Measurements from ENCODE around the gene FFAR2. TPM values are rescaled to one million over a fixed set of nuclear protein-coding genes. Genes with fewer than 3 reads are reported as not detected.
"Not testable (repeated sequence)": the region's sequence is repeated elsewhere in the genome, so short reads cannot be mapped to it uniquely, and the experiment has no call there.

The FFAR2 gene
- total RNA-seq (2014; rRNA removed; shearing (Covaris generic)), result not detected in 2 replicates

DNA sequence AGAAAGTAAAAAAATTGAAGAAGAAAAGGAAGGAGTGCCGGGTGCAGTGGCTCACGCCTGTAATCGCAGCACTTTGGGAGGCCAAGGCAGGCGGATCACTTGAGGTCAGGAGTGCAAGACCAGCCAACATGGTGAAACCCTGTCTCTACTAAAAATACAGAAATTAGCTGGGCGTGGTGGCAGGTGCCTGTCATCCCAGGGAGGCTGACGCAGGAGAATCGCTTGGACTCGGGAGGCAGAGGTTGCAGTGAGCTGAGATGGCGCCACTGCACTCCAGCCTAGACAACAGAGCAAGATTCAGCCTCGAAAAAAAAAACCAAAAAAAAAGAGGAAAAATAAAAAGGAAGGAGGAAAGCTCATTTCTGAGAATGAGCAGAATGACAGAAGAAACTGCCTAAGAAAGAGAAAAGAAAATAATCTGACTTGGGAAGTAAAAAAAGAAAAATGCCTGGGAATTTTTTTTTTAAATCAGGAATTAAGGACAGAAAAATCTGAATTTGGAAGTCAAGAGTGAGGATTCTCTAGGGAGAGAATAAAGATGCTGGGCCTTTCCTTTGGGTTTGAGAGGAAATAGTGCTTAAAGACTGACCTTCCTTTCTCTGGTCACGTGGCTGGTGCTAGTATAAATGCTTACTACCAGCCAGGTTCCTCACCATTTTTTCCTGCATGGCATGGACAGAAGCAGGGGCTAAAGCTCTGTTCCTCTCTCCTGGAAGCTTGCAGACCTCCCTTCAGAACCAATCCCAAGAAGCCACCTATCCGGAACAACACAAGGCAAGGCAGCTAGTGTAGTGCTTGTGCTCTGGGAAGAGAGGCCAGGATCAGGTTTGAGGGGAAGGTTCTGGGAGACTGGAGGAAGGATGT, at the start of gene FFAR2:
Gene FFAR2, plus strand, starts transcription at position 652 of the 864 bp plus-strand sequence. CDS start 1,458 bp downstream, outside the sequence.
- in situ Hi-C loops (cut with HindIII; ENCODE audit: low sequenced_read_pairs), result no loop called here
- no peak for DNase-seq (ENCODE audit: low spot score)

DNA sequence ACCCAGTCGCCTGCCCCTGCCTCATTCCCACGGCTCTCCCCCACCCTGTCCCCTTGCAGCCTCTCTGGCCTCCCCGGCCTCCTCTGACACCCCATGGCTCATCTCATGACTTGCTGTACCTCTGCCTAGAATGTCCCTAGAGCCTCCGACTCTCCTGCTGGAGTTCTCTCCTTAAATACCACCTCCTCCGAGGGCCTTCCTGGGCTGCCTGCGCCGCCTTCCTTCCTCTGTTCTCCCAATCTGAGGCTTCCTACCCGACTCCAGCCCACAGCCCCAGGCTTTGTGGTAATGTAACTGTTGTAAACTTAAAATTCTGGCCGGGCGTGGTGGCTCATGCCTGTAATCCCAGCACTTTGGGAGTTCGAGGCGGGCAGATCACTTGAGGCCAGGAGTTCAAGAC, 49.5 kb upstream of the FFAR2 start:
- in situ Hi-C loops (cut with HindIII; ENCODE audit: low sequenced_read_pairs), result no loop called here
- DNase-seq (ENCODE audit: low spot score), result no peak

DNA sequence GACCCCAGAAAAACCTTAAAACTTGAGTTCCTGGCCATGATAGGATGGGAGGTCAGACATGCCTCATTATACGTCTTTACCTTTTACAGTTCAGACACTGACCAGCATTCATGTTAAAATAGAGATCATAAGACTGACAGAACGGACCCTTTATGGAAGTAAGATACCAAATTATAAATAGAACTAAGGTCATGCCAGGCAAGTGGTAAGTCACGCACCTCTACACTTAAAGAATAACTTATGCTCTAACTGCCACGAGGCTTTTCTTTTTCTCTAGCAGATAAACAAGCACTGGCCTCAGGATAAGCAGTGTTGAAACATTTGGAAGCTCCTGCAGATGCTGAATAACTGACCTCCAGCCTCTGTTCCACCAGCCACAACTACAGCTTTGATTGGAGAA, 48.8 kb upstream of the FFAR2 start:
- in situ Hi-C loops (cut with HindIII; ENCODE audit: low sequenced_read_pairs), result no loop called here
- DNase-seq (ENCODE audit: low spot score), result no peak

DNA sequence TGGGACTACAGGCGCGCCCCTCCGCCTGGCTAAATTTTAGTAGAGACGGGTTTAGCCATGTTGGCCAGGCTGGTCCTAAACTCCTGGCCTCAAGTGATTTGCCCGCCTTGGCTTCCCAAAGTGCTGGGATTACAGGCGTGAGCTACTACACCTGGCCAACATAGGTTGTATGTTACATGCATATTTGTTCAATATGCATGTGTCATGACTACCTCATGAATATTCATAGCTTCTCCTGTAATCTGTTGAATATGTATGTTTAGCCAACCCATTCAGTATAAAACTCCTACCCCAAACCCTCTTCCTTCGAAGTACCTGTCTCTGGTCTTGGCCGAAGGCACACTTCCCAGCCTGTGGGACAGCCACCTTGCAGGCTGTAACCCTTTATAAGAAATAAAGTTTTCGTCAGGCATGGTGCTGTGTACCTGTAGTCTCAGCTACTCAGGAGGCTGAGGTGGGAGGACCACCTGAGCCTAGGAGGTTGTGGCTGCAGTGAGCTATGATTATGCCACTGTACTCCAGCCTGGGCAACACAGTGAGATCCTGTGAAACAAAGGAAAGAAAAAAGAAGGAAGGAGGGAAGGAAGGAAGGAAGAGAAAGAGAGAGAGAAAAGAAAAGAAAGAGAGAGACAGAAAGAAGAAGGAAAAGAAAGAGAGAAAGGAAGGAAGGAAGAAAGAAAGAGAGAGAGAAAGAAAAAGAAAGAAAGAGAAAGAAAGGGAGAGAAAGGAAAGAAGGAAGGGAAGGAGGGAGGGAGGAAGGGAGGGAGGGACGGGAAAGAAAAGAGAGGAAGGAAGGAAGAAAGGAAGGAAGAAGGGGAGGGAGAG, 47.9 kb upstream of the FFAR2 start:
- DNase-seq (ENCODE audit: low spot score), result no peak
- in situ Hi-C loops (cut with HindIII; ENCODE audit: low sequenced_read_pairs), result no loop called here

DNA sequence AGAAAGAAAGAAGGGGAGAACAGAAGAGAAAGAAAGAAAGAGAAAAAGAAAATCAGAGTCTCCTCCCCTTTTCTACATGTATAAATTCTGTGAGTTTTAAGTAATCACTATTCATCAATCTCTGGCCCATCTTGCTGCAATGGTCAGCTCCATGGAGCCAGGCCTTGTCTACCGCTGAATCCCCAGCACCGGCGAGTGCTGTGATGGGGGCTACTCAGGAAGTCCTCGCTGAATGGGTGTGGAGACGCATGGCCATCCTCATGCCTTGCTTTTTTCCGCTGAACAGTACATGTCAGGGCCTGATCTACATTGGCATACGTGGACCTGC, 47.3 kb upstream of the FFAR2 start:
- DNase-seq (ENCODE audit: low spot score), result no peak
- in situ Hi-C loops (cut with HindIII; ENCODE audit: low sequenced_read_pairs), result no loop called here

DNA sequence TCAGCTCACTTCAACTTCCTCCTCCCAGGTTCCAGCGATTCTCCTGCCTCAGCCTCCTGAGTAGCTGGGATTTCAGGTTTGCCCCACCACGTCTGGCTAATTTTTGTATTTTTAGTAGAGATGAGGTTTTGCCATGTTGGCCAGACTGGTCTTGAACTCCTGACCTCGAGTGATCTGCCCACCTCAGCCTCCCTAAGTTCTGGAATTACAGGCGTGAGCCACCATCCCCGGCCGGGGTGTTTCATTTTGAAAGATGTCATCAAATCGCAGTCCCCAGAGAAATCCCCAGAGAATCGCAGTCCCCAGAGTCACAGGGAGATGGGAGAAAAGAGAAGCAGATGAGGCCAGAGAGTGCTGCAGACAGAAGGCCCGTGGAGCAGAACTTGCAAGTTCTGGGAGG, 46.6 kb upstream of the FFAR2 start:
- in situ Hi-C loops (cut with HindIII; ENCODE audit: low sequenced_read_pairs); DNase-seq (ENCODE audit: low spot score): not testable (repeated sequence)

DNA sequence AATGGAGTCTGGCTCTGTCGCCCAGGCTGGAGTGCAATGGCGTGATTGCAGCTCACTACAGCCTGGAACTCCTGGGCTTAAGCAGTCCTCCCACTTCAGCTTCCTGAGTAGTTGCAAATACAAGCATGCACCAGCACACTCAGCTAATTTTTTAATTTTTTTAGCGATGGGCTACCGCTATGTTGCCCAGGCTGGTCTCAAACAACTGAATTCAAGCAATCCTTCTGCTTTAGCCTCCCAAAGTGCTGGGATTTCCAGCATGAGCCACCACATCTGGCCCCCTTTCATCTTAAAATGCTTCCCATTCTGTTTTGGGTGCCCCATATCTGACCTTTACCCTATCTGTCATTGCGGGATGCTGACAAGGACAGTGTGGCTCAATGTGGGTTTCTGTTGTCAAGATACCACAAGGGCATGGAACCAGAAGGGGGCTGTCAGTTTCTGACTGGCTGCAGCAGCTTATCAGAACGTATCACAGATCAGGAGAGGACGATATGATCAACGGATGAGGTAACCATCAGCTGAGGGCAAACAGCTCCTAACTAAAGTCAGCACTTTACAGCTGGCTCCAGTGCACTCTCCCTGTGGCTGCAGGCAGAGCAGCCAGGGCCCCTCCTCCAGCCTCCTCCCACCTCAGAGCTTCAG, 44.8 kb upstream of the FFAR2 start:
- DNase-seq (ENCODE audit: low spot score), result no peak
- in situ Hi-C loops (cut with HindIII; ENCODE audit: low sequenced_read_pairs), result no loop called here

DNA sequence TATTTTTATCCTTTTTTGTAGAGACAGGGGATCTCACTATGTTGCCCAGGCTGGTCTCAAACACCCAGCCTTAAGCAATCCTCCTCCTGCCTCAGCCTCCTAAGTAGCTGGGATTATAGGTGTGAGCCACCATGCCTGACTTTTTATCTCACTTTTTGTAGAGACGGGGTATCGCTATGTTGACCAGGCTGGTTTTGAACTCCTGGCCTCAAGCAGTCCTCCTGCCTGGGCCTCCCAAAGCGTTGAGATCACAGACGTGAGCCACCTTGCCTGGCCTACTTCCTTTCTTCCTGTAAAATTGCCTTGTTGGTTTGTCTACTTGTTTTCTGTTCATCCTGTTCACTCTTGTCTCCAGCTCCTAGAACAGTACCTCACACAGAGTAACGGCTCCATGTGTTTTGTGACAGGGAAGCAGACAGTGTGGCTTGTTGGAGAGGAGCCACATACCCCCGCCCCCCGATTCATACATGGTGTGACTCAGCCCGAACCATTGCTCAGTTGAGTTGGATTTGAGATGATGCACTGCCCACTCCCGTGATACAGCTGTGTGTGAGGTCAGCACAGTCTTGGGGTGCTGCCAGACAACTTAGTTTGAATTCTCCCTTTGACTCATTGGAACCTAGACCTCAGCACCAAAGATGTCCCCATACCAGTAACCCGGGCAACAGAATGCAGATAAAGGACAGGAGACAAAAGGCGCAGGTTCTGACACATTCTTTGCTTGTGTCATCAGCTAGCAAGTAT, 43.0 kb upstream of the FFAR2 start:
- in situ Hi-C loops (cut with HindIII; ENCODE audit: low sequenced_read_pairs), result no loop called here
- no peak for DNase-seq (ENCODE audit: low spot score)

DNA sequence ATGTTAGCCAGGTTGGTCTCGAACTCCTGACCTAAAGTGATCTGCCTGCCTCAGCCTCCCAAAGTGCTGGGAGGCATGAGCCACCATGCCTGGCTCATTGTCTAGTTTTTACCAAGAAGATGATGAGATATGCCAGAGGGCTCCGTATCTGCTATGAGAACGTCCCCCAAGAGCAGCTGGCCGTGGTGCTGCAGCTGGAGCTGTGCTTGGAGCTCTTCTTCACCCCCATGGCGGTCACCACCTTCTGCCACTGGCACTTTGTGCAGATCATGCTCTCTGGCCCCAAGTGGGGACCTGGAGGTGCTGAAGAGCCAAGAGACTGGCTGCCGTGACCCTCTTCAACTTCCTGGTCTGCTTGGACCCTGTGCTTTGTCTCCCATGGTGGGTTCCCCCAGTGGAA, 40.4 kb upstream of the FFAR2 start:
- DNase-seq (ENCODE audit: low spot score), result no peak
- in situ Hi-C loops (cut with HindIII; ENCODE audit: low sequenced_read_pairs), result no loop called here

DNA sequence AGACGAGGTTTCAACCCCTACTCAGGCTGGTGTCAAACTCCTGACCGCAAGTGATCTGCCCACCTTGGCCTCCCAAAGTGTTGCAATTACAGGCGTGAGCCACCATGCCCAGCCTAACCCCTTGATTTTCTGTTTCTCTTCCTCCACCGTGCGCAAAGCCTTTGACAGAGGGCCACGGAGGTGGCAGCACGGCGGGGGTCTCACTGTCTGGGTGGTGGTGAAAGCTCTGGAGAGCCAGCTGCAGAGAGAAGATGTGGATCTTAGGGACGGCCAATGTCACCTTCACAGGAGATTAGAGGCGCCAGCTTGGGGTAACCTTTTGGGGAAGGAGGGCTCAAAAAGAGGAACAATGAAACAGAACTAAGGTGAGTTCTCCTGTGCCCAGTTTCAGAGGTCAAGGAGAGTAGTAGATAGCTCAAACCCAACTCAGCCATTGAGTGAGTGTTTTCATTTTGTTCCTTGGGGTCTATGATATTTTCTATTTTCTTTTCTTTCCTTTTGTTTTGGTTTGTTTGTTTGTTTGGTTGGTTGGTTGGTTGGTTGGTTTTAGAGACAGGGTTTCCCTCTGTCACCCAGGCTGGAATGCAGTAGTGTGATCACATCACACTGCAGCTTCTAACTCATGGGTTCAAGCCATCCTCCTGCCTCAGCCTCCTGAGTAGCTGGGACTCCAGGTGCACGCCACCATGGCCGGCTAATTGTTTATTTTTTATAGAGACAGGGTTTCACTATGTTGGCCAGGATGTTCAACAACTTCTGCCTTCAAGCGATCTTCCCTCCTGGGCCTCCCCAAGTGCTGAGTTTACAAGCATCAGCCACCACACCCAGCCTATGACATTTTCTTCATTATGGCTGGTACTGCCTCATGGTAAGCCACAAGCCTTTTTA, 39.5 kb upstream of the FFAR2 start:
- DNase-seq (ENCODE audit: low spot score), result no peak
- in situ Hi-C loops (cut with HindIII; ENCODE audit: low sequenced_read_pairs), result no loop called here

DNA sequence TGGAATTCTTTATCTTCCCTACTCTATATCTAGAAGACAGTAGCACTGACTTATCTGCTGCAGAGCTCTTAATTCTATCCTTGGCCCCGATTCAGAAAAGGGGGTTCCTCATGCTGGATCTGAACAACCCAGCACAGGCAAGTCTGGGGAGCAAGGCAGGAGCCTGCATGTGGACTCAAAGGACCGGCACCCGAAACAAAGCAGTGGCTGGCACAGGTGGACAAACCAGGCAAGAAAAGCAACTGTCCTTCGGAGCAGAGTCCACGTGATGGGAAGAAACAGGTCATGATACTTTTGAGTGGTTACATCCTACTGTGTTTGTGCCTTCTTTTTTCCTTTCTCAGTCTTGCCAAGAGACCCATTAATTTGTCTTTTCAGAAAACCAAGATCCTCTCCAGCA, 38.9 kb upstream of the FFAR2 start:
- in situ Hi-C loops (cut with HindIII; ENCODE audit: low sequenced_read_pairs), result no loop called here
- DNase-seq (ENCODE audit: low spot score), result no peak

DNA sequence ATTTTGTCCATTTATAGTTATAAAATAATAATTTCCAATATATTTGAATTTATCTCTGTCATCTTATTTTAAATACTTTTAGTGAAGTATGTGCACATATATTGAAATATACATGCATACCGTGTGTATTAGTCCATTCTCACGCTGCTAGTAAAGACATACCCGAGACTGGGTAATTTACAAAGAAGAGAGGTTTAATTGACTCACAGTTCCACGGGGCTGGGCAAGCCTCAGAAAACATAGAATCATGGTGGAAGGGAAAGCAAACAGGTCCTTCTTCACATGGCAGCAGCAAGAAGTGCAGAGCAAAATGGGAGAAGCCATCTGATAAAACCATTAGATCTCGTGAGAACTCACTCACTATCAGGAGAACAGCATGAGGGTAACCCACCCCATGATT, 37.6 kb upstream of the FFAR2 start:
- in situ Hi-C loops (cut with HindIII; ENCODE audit: low sequenced_read_pairs), result no loop called here
- no peak for DNase-seq (ENCODE audit: low spot score)

DNA sequence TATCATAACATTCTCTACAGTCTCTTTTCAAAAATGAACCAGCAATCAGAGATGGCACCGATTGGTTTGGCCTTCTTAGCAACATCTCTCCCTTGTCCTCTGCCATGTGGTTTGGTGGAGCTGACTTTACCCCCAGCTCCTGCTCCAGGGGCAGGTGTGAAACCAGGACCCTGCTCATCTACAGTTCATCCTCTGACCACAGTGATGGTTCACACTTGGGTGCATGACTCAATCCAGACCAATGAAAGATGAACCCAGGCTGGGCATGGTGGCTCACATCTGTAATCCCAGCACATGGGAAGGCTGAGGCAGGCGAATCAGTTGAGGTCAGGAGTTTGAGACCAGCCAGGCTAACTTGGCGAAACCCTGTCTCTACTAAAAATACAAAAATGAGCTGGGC, 33.6 kb upstream of the FFAR2 start:
- no peak for DNase-seq (ENCODE audit: low spot score)
- in situ Hi-C loops (cut with HindIII; ENCODE audit: low sequenced_read_pairs), result no loop called here

DNA sequence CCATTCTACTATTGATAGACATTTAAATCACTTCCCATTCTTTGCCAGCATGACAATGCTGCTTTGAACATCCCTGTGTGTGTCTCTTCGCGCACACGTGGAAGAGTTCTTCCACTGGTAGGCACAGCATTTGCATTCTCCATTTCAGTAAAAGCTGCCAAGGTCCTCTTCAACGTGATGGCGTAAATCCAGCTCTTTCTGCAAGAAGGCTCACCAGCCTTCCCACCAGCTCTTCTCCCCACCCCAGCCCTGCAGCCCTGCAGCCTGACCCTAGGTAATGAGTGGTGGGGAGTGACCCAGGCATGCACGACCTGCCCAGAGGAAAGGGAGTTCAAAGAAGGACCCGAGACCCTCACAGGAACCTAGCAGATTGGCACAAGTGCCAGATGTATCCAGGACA, 31.7 kb upstream of the FFAR2 start:
- DNase-seq (ENCODE audit: low spot score), result no peak
- in situ Hi-C loops (cut with HindIII; ENCODE audit: low sequenced_read_pairs), result no loop called here

DNA sequence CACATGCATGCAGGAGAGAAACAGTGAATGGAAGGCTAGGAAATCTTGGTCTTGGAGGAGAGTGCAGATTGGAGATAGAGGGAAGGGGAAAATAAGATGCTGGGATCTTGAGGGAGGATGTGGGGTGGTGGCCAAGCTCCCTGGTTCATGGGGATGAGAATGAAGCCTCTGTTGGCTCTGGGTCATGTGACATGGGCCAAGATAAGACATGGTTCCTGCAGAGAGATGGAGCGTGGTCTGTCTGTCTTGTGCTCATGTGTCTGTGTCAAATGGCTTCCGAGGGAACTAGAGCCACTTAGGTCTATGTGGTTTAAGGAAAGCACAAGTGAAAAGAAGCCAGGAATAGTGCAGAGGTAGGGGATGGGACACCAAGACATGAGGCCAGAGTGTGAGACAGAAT, 30.8 kb upstream of the FFAR2 start:
- DNase-seq (ENCODE audit: low spot score), result no peak
- in situ Hi-C loops (cut with HindIII; ENCODE audit: low sequenced_read_pairs), result no loop called here

DNA sequence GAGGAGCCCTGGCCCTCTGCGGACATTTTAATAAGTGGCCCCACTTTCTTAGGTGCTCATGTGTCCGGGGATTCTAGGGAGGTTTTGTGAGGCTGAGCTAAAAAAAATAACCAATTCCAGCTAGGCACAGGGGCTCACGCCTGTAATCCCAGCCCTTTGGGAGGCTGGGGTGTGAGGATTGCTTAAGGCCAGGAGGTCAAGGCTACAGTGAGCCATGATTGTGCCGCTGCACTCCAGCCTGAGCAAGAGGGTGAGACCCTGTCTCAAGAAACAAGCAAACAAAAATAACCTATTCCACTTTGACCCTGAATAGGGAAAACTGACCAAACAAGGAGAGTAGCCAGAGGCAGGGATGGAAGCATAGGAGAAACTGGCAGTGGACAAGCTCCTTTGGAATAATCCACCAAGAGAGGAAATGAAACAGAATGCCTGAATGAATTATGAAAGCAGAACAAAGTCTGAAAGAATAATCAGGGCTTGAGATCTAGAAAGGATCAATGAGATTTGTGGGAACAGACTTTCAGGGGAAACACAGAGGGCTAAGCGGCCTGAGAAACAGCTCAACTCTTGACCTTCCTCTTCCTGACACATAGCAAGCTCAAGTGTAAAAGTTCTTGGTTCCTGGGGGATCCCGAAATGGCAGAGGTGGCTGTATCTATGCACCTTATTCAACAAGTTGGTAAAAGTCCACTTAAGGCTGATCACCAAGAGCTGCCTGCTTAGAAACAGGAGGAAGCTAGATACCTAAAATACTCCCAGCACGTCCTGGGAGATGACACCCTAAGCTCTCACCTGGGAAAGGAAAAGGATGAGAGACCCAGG, 30.1 kb upstream of the FFAR2 start:
- in situ Hi-C loops (cut with HindIII; ENCODE audit: low sequenced_read_pairs), result no loop called here
- DNase-seq (ENCODE audit: low spot score), result no peak

DNA sequence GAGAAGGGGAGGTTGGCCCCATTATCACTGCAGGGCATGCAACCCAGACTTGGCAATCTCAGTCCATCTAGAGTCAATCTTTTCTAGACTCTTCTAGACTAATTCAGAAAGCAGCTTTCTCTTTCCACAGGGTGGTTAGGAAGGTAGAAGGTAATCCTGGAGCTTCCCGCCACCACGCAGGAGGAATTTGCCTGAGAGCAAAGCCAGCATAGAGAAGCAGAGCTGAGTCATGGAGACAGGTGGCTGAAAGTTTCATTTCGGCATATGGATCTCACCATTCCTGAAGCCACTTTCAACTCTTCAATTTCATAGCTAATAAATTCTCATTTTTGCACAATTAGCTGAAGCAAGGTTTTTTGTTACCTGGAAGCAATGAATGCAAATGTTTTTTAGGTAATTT, 29.0 kb upstream of the FFAR2 start:
- in situ Hi-C loops (cut with HindIII; ENCODE audit: low sequenced_read_pairs), result no loop called here
- DNase-seq (ENCODE audit: low spot score), result no peak

DNA sequence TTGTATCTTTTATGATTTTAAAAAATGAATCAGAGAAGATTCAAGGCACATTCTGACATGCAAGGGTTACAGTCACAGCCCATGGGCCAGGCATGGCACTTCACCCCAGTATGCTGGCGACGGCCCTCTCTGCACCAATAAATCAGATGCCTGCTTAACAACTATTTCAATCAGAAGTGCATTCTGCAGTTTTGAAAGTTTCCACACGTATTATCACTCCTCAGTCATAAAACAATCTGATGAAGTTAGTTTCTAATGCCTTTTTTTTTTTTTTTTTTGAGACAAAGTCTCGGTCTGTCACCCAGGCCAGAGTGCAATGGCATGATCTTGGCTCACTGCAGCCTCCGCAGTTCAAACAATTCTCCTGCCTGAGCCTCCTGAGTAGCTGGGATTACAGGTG, 28.3 kb upstream of the FFAR2 start:
- no peak for DNase-seq (ENCODE audit: low spot score)
- in situ Hi-C loops (cut with HindIII; ENCODE audit: low sequenced_read_pairs), result no loop called here

Measured in G401 (cell line).